Measurements from ENCODE around the gene KRT222.
A peak's percentile ranks its signal among the peaks of the same experiment; 100 is the strongest.

KRT222 gene

DNA sequence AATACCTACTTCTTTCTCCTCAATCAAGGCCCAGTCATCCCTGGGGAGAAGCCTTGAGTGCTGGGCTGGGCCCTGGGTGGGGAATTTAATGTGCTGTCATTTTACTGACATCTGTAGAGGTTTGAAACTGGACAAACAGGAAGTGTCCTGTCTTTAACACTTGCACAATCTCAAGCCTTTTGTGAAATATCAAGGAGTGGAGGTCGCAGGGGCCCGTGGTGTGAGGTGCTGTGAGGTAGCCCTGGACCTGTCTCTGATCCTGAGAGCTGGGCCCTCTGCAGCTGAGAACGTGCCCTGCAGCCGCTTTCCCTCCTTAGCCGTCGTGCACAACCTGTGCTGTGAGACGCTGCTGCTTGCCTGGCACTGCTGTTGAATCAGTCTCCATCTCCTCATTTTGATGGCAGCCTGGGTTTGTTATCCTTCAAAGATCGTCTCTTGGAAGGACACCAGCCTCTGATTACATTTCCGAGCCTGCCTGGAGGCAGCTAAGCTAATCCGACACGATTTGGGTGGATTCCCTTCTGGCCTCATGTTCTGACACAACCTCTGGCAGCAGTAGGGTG is 47.2 kb downstream of the KRT222 start:
- Histone ChIP-seq H4K20me1 (ENCODE audit: insufficient read depth, low read length) (no peaks in the 10 kb centered on the region), H3K9me2 (ENCODE audit: low read depth, low read length) (no peaks in the 10 kb centered on the region), H3K4me3 (ENCODE audit: low read depth, low read length, poor library complexity, severe bottlenecking) (no peak overlapping the region), H3K9me3 (ENCODE audit: low read length) (no peaks in the 10 kb centered on the region), H2AFZ (ENCODE audit: low read length) (no peak overlapping the region), H3K27me3 (ENCODE audit: insufficient read depth, low read length) (no peaks in the 10 kb centered on the region), H3F3A (ENCODE audit: insufficient read depth, low read length) (no peaks in the 10 kb centered on the region), H3K27ac (ENCODE audit: low read depth, low read length, poor library complexity, severe bottlenecking) (no peak overlapping the region), H3K79me2 (ENCODE audit: insufficient read depth, low read length) (no peaks in the 10 kb centered on the region), H3K4me2 (ENCODE audit: low read length) (no peak overlapping the region), H3K9ac (ENCODE audit: low read length) (no peak overlapping the region), H3K4me1 (ENCODE audit: insufficient read depth, low read length, severe bottlenecking) (peaks cover 39% of the 10 kb centered on the region), H3K36me3 (ENCODE audit: insufficient read depth, low read length) (no peaks in the 10 kb centered on the region)
- TF ChIP-seq, protein P1, sequence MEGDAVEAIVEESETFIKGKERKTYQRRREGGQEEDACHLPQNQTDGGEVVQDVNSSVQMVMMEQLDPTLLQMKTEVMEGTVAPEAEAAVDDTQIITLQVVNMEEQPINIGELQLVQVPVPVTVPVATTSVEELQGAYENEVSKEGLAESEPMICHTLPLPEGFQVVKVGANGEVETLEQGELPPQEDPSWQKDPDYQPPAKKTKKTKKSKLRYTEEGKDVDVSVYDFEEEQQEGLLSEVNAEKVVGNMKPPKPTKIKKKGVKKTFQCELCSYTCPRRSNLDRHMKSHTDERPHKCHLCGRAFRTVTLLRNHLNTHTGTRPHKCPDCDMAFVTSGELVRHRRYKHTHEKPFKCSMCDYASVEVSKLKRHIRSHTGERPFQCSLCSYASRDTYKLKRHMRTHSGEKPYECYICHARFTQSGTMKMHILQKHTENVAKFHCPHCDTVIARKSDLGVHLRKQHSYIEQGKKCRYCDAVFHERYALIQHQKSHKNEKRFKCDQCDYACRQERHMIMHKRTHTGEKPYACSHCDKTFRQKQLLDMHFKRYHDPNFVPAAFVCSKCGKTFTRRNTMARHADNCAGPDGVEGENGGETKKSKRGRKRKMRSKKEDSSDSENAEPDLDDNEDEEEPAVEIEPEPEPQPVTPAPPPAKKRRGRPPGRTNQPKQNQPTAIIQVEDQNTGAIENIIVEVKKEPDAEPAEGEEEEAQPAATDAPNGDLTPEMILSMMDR (IDR thresholded peaks at IDR 0.05; ENCODE audit: low read length) = no peak
- no peak for TF ChIP-seq EZH2 (IDR thresholded peaks at IDR 0.05; ENCODE audit: borderline replicate concordance, low read length)

DNA sequence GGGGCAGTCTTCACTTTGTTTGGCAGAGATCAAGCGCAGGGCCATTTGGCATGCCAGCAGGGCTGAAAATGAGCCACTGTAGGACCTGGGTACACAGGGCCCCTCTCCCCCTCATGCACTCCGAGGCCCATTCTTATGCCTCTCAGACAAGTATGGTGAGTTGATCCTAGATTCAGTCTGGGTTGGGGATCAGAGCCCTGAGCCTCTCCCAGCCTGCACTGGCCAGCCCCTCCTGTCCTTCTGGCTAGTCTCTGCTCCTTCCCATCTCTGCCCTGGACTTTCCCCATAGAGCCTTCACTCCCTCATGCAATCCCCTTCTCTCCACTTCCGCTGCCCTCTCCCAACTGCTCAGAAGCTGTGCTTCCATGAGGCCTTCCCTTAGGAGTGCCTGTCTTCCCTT is 48.4 kb downstream of the KRT222 start:
- Histone ChIP-seq H3K9ac (ENCODE audit: low read length) (no peak overlapping the region), H3K36me3 (ENCODE audit: insufficient read depth, low read length) (no peaks in the 10 kb centered on the region), H3K4me2 (ENCODE audit: low read length) (no peak overlapping the region), H2AFZ (ENCODE audit: low read length) (no peak overlapping the region), H3F3A (ENCODE audit: insufficient read depth, low read length) (no peaks in the 10 kb centered on the region), H4K20me1 (ENCODE audit: insufficient read depth, low read length) (no peaks in the 10 kb centered on the region), H3K9me3 (ENCODE audit: low read length) (no peaks in the 10 kb centered on the region), H3K27me3 (ENCODE audit: insufficient read depth, low read length) (no peaks in the 10 kb centered on the region), H3K27ac (ENCODE audit: low read depth, low read length, poor library complexity, severe bottlenecking) (no peak overlapping the region), H3K79me2 (ENCODE audit: insufficient read depth, low read length) (no peaks in the 10 kb centered on the region), H3K4me3 (ENCODE audit: low read depth, low read length, poor library complexity, severe bottlenecking) (no peak overlapping the region), H3K4me1 (ENCODE audit: insufficient read depth, low read length, severe bottlenecking) (peaks cover 35% of the 10 kb centered on the region), H3K9me2 (ENCODE audit: low read depth, low read length) (no peaks in the 10 kb centered on the region)
- TF ChIP-seq, protein P1 (IDR thresholded peaks at IDR 0.05; ENCODE audit: low read length) = no peak
- no peak for TF ChIP-seq EZH2 (IDR thresholded peaks at IDR 0.05; ENCODE audit: borderline replicate concordance, low read length)

DNA sequence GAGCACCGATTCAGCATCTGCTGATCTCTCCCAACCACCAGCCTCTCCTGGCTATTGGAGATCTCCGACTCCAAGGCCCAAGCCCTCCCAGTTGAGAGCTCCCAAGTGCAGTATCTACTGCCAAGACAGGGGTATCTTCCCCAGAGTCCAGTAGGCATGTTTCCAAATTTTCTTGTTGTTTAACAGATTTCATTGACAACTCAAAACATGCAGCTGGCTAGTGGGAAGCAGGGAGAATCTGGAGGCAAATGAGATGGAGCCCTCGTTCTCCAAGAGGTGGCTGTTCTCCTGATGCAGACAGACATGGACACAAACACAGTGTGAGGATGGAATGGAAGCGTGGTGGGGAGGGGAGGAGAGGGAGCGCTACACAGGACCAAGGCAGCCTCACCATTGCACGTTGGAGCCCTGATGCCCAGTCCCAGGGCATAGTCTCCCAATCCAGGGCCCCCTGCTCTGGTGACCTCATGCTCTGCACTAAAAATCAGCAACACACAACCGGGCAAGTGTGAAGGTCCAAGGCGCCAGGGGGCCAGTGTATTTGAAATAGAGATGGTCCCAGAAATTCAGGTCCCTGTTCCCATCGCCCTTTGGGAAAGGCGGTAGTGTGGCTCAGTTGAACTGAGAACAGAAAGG is 49.0 kb downstream of the KRT222 start:
- Histone ChIP-seq H3K4me2 (ENCODE audit: low read length) (no peak overlapping the region), H2AFZ (ENCODE audit: low read length) (no peak overlapping the region), H3K36me3 (ENCODE audit: insufficient read depth, low read length) (no peaks in the 10 kb centered on the region), H3K79me2 (ENCODE audit: insufficient read depth, low read length) (no peaks in the 10 kb centered on the region), H3K4me1 (ENCODE audit: insufficient read depth, low read length, severe bottlenecking) (peaks cover 35% of the 10 kb centered on the region), H3K9me2 (ENCODE audit: low read depth, low read length) (no peaks in the 10 kb centered on the region), H4K20me1 (ENCODE audit: insufficient read depth, low read length) (no peaks in the 10 kb centered on the region), H3K27me3 (ENCODE audit: insufficient read depth, low read length) (no peaks in the 10 kb centered on the region), H3K9me3 (ENCODE audit: low read length) (no peaks in the 10 kb centered on the region), H3F3A (ENCODE audit: insufficient read depth, low read length) (no peaks in the 10 kb centered on the region), H3K4me3 (ENCODE audit: low read depth, low read length, poor library complexity, severe bottlenecking) (no peak overlapping the region), H3K9ac (ENCODE audit: low read length) (no peak overlapping the region), H3K27ac (ENCODE audit: low read depth, low read length, poor library complexity, severe bottlenecking) (peak overlapping the region; percentile 72)
- TF ChIP-seq, protein P1 (IDR thresholded peaks at IDR 0.05; ENCODE audit: low read length) = no peak
- TF ChIP-seq EZH2 (IDR thresholded peaks at IDR 0.05; ENCODE audit: borderline replicate concordance, low read length) = no peak

All from OCI-LY1 (cell line).